Suppressor macrophage (primary cell): ENCODE measurements around the gene TMEM53.

ENCODE experiments used
- DNase-seq, 4 experiments: peaks; one replicate each; pipeline ENCODE4 v3.0.0-alpha.2; 2020 to 2022

The TMEM53 gene

DNA sequence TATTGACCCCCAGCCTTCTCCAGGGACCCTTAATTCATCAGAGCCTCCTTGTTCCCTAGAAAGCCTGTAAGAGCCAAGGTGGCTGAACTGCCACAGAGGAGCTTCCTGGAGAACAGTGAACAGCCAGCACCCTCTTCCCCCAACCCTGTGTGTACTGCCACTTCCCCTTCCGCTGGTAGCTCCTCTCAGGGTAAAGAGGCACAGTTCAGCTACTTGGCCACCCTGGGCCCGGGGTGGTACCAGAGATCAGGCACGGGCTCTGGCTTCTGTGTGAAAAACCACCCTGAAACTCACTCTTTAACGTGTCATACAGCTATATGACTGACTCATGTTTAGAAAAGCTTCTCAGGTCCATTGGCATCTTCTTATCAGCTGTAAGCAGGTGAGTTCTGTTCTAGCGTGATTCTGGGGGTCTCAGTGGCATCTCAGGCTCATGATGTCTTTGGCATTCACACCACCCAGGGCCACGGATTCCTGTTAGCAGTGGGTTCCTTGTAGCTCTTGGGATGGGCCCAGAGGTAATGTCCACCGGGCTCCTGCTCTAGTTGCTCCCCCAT is 22.6 kb upstream of the TMEM53 start:
- DNase-seq, result peak; percentile 57 to 76 (median 72)

DNA sequence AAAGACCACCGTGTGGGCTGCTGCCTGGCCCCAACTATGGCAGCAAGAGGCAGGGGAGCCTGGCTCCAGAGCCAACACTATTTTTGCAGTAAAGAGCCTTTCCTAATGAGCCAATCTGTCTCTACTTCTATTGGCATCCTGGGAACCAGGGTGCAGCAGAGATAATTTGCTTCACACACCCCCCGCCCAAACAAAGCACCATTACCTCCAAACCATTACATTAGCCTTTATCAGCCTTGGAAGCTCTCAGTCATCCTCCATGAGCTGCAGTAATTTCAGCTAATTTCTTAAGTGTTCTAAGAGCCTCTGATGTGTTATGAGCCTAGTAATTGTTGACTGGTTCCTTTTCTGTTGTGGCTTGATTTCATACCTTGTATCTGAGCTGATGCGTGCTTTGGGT is 21.8 kb upstream of the TMEM53 start:
- DNase-seq, result no peak

DNA sequence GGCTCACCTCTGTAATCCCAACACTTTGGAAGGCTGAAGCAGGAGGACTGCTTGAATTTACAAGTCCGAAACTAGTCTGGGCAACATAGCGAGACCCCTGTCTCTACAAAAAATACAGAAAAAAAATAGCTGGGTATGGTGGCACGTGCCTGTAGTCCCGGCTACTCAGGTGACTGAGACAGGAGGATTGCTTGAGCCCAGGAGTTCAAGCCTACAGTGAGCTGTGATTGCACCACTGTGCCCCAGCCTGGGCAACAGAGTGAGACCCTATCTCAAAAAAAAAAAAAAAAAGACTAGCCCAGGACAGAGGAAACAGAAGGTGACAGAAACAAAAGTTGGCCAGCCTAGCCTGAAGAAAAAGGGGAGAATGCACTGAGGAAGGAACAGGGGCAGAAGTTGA is 21.4 kb upstream of the TMEM53 start:
- DNase-seq, result no peak

DNA sequence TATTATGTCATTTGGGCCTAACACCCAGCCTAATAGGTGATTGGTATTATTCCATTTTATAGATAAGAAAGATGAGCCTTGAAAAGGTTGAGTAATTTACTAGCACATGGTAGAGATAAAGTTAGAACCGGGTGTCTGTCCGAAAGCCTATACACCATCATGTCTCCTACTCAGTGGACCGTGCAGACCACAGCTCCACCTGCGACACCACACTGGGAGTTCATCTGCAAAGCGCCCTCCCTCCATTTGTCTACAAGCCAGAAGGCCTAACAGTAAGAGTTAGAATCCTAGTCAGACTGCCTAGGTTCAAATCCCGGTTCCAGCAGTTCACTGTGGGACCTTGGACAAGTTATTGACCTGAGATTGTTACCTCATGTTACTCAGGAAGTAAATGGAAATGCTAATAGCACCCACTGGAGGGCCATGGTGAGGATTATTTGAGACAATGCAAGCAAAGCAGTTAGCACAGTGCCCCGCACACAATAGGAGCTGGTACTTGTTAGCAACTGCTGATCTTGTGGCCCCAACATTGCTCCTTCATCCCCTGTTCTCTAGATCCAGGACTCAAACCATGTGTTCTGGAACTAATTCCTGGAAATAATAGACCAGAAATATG is 20.7 kb upstream of the TMEM53 start:
- DNase-seq, result no peak

DNA sequence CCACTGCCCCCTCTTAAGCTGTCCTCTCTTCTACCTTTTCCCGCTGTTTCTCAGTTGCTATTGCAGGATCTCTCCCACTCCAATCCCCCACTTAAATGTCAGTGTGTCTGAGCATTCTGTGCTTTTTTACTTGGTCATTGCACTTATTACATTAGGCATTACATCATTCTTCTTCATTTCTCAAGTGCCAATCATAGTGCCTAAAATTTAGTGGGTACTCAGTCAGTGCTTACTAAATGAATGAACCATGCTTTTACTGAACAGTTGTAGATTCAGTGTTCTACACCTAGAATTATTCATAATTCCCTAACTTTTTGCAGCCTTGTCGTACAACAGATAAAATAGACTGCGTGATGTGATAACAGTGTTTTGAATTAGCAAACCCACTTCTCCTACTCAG is 19.6 kb upstream of the TMEM53 start:
- peak in 2 of 4 experiments; percentile 42 to 51 for DNase-seq

DNA sequence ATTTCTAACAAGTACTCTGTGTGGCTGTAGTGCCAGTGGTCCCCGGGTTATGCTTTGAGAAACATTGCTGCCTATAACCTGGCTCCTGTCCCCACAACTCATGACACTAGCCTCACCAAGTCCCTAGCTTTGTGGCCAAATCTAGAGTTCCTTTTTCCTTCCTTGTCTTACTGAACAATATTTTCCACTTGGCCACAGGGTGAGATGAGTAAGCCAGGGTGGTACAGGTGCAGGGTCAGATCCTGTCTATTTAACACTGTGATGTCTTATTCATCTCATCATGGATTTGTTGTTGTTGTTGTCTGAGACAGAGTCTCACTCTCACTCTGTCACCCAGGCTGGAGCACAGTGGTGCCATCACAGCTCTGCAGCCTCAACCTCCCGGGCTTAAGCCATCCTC is 18.9 kb upstream of the TMEM53 start:
- peak in 3 of 4 experiments; percentile 39 to 57 (median 46) for DNase-seq

DNA sequence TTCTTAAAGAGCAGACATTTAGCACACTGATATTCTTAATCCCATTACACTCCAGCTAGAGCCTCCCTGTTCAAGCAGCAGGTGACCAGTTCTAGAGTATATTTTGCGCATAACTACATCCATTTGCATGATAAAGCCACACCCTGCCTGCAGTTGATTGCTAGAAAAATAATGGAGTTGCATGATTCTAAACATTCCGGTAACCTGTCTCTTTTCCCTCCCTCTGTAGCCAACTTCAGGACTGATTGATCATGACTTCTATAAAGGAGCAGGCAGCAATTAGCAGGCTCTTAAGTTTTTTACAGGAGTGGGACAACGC is 15.1 kb upstream of the TMEM53 start:
- no peak for DNase-seq

DNA sequence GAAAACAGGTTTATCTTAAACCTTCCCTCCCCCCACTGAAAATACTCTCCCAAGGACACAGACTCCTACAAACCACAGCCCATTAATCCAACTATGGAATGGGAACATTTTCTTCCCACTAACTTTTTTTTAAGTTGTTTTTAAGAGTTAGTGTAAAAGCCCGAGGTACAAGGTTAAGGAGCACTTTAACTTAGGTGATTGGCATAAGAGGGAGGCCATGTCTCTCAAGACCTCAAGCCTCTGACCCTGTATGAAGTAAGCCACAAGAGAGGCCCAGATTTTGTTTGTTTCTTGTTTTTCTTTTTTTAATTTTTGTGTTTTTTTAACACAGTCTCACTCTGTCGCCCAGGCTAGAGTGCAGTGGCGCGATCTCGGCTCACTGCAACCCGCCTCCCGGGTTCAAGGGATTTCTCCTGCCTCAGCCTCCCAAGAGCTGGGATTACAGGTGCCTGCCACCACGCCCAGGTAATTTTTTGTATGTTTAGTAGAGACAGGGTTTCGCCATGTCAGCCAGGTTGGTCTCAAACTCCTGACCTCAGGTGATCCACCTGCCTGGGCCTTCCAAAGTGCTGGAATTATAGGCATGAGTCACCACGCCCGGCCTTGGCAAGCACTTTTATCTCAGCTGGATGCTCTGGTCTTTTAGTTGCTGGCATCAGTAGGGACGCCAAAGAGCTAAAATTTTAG is 14.6 kb upstream of the TMEM53 start:
- no peak for DNase-seq

DNA sequence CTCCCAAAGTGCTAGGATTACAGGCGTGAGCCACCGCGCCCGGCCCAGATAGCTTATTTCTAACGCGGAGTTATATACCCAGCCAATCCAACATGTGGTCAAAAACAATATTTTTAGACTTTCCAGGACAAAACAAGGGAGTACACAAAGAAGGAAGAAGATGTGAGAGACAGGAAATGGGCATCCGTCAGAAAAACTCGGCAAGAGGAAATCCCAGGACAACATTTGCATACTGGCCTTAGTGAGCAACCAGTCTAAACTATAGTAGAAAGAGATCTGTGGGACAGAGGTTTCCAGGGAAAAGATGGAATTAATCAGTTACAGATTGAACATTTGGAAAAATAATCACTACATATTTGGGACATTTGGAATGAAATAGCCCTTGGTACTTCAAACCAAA is 11.6 kb upstream of the TMEM53 start:
- peak in 2 of 4 experiments; percentile 26 to 44 for DNase-seq

DNA sequence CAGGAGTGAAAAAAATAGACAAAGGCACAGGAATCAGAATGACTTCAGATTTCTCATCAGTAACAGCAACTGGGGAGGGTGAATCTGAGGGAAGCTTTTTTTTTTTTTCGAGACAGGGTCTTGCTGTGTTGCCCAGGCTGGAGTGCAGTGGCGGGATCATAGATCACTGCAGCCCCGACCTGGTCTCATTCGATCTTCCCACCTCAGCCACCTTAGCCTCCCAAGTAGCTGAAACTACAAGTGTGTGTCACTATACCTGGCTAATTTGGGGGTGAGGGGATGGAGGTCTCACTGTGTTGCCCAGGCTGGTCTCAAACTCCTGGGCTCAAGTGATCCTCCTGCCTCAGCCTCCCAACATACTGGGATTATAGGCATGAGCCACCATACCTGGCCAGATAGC is 10.9 kb upstream of the TMEM53 start:
- DNase-seq, result no peak

DNA sequence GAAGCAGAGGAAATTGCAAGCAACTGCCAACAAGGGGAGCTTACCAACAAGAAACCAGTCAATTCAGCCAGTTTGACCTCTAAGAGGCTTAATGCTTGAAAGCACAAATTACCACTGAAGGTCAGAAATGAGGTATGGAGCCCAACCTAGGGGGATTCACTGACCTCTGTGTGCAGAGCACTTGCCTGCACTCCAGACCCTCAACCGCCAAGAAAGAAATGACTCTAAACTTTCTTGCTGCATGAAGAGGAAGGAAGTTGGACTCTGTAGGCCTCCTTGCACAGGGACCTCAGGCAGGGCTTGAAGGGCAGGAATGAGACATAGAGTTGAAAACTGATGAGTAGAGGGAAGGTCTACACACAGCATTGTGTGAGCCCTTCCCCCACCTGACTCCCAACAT is 10.2 kb upstream of the TMEM53 start:
- DNase-seq, result peak; percentile 41 to 69 (median 62)

DNA sequence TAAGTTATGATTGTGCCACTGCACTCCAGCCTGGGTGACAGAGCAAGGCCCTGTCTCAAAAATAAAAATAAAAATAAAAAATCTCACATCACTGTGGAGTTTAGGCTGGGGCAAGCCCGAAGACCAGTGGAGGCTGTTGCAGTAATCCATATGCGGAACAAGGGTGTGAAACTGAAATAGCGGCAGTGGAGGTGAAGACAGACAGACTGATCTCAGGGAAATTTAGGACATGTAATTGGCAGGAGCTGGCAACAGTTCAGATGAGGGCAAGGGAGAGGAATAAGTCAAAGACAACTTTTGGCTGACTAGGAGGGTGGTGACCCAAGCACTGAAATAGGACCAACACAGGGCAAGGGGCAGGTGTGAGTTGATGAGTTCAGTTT is 8.6 kb upstream of the TMEM53 start:
- DNase-seq, result peak in 2 of 4 experiments; percentile 23 to 36

DNA sequence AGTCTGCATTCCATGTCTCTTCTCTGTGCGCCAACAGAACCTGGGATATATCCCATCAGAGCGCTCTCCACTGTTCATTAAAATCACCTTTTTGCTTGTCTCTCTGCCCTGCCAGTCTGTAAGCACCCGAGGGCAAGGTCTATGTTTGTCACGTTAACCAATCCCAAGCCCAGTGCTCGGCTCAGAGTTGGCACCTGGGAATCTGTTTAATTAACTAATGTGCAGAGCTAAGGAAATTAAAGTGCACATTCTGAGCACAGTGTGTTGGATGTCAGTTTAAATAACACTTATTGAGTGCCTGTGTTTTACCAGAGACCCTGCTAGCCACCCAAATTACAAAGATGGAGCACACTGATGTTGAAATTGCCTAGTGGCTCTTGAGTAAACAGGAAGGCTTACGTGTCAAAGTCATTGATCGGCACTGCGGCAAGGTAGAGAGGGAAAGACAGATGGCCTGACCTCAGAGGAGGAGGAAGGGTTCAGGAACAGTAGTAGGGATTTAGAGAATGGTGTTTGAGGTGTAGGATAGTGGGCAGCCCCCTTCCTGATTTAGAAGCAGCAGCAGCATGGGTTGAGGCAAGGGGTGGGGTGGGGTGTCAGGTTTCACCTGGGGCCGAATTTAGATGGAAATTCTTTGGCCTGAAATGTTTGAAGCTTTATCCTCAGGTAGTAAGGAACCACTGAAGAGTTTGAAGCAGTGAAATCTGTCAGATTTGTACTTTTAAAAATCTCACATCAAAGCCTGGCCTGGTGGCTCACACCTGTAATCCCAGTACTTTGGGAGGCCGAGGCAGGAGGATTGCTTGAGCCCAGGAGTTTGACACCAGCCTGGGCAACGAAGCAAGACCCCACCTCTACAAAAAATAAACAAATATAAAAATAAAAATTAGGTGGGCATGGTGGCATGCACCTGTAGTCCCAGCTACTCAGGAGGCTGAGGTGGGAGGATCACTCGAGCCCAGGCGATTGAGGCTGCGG is 7.9 kb upstream of the TMEM53 start:
- no peak for DNase-seq

DNA sequence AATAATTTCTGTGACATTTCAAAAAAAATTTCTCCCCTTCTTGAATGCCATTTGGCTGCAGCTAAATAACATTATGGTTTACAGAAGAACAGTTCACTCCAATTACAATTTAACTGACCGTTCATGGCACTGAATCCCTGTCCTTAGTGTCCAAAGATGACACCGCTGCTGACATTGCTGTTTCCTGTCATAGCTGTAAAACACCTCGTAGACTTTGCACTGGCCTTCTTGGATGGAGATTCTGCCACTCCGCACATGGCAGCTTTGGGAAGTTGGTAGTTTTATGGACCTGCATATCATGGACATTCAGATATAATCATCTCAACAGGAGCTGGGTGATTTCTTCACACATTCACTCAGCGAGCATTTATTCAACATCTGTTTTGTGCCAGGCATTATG is 5.2 kb upstream of the TMEM53 start:
- DNase-seq, result no peak

DNA sequence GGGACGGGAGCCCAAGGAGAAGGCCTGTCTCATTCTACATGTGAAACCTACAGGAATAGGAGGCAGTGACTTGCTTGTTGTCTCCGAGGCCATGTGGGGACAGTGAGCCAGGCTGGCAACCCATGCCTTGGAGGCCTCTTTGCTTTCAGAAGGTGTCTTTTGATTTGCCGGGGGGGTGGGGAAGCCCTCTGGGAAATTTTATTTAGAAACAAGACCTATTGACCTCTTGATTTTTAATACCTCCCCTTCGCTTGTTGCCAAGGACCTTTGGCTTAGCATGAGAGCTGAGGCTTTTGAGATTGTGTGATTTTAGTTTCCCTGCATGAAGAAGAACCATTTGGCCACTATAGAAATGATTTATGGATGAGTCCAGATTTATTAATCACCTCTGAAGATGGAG is 4.3 kb upstream of the TMEM53 start:
- DNase-seq, result no peak

DNA sequence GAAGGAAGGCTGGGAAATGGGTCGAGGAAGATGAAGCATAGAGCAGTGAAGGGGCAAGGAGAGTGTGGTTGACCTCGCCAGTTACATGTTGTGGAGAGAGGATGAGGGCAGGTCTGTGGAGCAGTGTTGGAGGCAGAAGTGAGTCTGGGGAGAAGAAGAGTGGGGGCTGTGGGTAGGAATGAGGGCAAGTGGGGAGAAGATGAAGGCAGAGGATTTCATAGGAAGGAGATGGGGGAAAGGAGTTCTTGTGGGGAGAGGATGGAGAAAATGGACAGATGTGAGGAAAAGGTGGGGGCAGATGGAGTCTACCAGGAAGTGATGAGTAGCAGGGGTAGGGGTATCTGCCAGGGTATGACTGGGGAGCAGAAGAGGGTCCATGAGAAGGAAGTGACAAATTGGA is 3.8 kb upstream of the TMEM53 start:
- DNase-seq, result no peak

DNA sequence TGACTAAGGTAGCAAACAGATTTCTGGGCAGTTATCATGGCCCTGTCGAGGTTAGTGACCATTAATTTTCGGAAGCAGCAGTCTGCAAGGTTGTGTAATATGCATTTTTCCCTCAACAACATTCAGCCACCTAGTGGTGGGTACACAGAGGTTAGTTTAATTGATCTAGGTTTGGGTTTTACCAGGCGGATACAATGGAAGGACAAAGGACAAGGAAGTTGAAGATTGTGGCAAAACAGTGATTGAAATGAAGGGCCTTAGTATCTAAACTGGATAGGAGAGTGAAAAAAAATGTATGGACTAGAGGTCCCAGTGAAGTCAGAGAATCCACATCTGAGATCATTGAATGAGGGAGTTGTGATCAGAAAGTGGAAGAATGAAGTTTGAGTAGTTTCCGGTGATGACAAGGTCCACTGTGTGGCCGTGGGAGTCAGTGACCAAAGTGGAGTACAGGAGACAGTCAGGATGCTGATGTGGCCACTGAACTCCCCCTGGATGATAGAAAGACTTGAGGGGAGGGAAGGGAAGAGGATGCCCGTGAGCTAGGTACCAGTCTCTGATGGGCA is 3.0 kb upstream of the TMEM53 start:
- peak; percentile 47 to 85 (median 72) for DNase-seq

DNA sequence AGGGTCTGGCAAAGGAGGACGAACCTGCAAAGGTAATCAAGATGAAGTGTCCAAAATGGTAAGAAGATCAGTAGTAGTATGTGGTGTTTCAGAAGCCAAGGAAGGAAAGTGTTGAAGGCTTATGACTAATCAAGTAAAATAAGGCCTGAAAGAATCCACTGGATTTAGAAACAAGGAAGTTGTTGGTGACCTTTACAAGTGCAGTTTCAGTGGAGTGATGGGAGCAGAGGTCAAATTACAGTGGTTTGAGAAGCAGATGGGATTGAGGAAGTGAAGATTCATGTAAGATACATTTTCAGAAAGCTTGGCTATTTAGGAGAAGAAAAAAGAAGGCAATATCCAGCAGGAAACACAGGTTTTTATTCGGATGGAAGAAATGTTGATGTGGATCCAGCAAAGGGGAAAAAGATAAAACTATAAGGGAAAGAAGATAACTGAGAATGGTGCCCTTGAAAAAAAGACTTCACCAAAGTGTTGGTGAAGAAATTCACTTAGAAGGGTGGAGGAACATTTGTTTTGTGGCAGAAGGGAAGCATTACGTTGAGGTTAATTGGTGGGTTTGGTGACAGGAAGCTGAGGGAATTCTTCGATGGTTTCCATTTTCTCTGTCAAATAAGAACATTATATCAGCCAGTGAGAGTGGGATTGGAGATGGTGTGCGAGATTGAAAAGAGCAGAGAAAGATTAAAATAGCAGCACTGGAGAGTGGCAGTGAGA is 2.4 kb upstream of the TMEM53 start:
- peak; percentile 77 to 96 (median 86) for DNase-seq

DNA sequence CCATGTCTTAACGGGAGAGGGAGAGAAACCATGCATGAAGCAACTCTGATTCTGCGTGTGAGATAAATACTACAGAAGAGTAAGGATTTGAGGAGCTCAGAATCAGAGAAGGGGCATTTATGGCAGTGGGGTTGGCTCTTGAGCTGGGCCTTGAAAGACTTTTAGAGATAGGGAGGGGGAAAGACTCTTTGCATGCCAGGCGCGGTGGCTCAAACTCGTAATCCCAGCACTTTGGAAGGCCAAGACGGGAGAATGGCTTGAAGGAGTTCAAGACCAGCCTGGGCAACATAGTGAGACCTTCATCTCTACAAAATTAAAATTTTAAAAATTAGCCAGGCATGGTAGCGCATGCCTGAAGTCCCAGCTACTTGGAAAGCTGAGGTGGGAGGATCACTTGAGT is 905 bp upstream of the TMEM53 start:
- DNase-seq, result no peak

DNA sequence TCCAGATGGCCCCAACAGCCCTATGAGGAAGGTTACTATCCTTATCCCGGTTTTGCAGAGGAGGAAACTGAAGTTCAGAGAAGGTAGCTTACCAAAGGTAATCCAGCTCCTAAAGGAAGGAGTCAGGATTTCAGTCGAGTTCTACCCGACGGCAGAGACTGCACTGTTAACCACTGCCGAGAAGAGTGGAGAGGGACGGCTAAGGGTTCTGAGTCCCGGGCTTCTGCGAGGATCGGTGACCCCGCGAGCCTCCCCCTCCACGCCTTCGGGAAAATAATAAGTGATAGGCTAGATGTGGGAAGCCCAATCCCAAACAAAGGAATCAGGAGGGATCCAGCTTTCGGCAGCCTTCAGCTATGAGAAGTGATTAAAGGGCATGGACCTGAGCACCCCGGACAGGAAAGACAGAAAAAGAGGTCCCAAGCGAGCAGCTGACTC is 587 bp downstream of the TMEM53 start:
- peak in 2 of 4 experiments; percentile 6 to 36 for DNase-seq

DNA sequence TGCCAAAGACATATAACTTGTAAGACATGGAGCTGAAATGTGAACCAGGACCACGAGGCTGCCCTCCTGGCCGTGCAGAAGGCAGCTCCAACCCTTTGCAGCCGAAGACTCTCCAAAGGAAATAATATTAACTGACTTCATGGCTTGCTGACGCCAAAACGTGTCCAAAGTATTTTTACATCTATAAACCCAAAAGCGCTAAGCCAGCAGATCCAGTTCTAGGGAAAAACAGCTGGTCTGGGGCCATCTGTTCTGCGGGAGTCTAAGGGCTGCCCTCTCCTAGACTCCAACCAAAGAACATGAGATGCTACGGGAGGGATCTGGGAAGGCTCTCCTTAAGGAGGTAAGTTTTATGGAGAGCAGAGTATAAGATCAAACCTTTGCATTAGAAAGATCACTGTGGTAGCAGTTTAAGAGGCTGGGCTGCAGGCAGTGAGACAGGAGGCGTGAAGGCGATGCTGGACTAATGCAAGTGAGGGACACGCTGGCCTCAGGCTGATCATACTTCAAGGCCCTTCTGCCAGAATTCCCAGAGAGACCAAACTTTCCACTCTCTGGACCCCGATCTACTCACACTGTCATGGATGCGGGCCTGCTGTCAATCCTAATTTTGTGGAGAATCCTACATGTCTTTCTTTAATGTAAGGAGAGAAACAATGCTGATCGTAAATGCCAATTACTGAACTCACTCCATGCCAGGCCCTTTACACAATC is 1.2 kb downstream of the TMEM53 start:
- no peak for DNase-seq
